Kidney (tissue), 14 donors: ENCODE results near the gene ELK4. TPM values are rescaled to one million over a fixed set of nuclear protein-coding genes. Genes with fewer than 3 reads are reported as not detected.

Experiments
- DNase-seq, 5 donors: peaks; one replicate each; pipeline ENCODE4 v3.0.0-alpha.2; 2013 to 2020
- FAIRE-seq: peaks from 2 replicates; lab custom pipeline; 2012; peaks lifted over from hg19 to GRCh38; lab: Jason Lieb, UNC
- H3K27ac ChIP-seq, 2 donors: one replicate each; pipeline ENCODE4 v1.7.0; 2013; ENCODE audit warnings: low read depth in 2 of 2, low read length in 2 of 2, inconsistent platforms in 1 of 2
- H3K27me3 ChIP-seq: one replicate; pipeline ENCODE4 v1.7.1; 2013; ENCODE audit warnings: low read length, inconsistent platforms; ENCODE audit not compliant: control insufficient read depth, insufficient read depth
- H3K36me3 ChIP-seq, 3 donors: one replicate each; pipeline versions ENCODE4 v1.7.0 to v1.7.1; 2013; ENCODE audit warnings: low read length in 3 of 3, control low read depth in 1 of 3, inconsistent platforms in 1 of 3; ENCODE audit not compliant: insufficient read depth in 3 of 3, control insufficient read depth in 2 of 3
- H3K4me1 ChIP-seq, 3 donors: one replicate each; pipeline versions ENCODE4 v1.7.0 to v1.7.1; 2013; ENCODE audit warnings: low read length in 3 of 3, inconsistent platforms in 1 of 3, low read depth in 1 of 3; ENCODE audit not compliant: control insufficient read depth in 2 of 3, insufficient read depth in 2 of 3
- H3K4me3 ChIP-seq, 3 donors: one replicate each; pipeline versions ENCODE4 v1.7.0 to v1.8.1; 2013; ENCODE audit warnings: low read length in 3 of 3, control low read depth in 1 of 3, inconsistent platforms in 1 of 3
- H3K9ac ChIP-seq, 3 donors: one replicate each; pipeline versions ENCODE4 v1.7.0 to v1.7.1; 2013; ENCODE audit warnings: low read length in 3 of 3, control low read depth in 1 of 3, inconsistent platforms in 1 of 3
- H3K9me3 ChIP-seq, 3 donors: one replicate each; pipeline versions ENCODE4 v1.7.0 to v1.7.1; 2013; ENCODE audit warnings: low read length in 3 of 3, control low read depth in 1 of 3, inconsistent platforms in 1 of 3; ENCODE audit not compliant: control insufficient read depth in 2 of 3, insufficient read depth in 1 of 3
- CTCF ChIP-seq: IDR thresholded peaks from 3 replicates; pipeline ENCODE4 v1.5.1; 2012; ENCODE audit warnings: mild to moderate bottlenecking, moderate library complexity, borderline replicate concordance; ENCODE audit not compliant: insufficient read depth; ENCODE audit errors: extremely low read depth
- intact Hi-C: fragments of 100-400 bp; cut with DNase I; formaldehyde crosslinking; loops from one replicate; pipeline ENCODE4 v1.11.1; 2022
- polyA plus RNA-seq: library from polyadenylated mRNA; stranded (reverse); fragments of 350-450 nt; fragmentation: Illumina TruSeq; extraction: RNeasy Lipid Tissue Mini Kit (QIAGEN cat#74804); gene quantifications from one replicate; pipeline ENCODE4 v1.2.3, GENCODE V29; 2014; ENCODE audit warnings: low read depth, low replicate concordance; ENCODE audit not compliant: insufficient read depth
- total RNA-seq: library from RNA; stranded (reverse); fragmentation: NEBNext Ultra II Directional; extraction: Animal tissue kit (Norgen Biotek cat#: 25700); gene quantifications from one replicate; pipeline ENCODE4 v1.2.1, GENCODE V29; 2021
- donor health status: control.
- donor health status: control.
- donor health status: control.
- donor health status: control.
- donor health status: control.
- donor health status: DM: yes; HTN: yes; CAD: no.
- donor health status: Normal renal cell carcinoma (clear cell type).

The ELK4 gene
- total and polyA plus RNA-seq, 2 donors from 2014 or later, result 4.2 to 87.3 TPM

GRCh38 chr1:205669341-205670149 lies 37.7 kb upstream of the ELK4 start:
- FAIRE-seq, result no peak
- Histone ChIP-seq H3K9me3 (no peaks in the 10 kb centered on the region), H3K27ac (no peak overlapping the region), H3K27me3 (no peaks in the 10 kb centered on the region), H3K4me3 (no peak overlapping the region), H3K36me3 (no peaks in the 10 kb centered on the region), H3K4me1 (peaks cover 2 to 45% (median 26%) of the 10 kb centered on the region in 3 donors), H3K9ac (no peak overlapping the region)
- intact Hi-C loops, result loop anchor here (10.0 kb wide), 1 partner anchor 45 kb away; no protein-coding TSS in a partner anchor
- no peak for TF ChIP-seq CTCF
- no peak for DNase-seq

- H3K9me3 ChIP-seq, result no peaks in the 10 kb centered on the region
- FAIRE-seq (no peak), DNase-seq (peak in 2 of 5 donors; percentile 35 to 53)
- no peak overlapping the region for H3K27ac ChIP-seq
- no peak overlapping the region for H3K4me3 ChIP-seq
- no peaks in the 10 kb centered on the region for H3K27me3 ChIP-seq
- H3K36me3 ChIP-seq, result no peaks in the 10 kb centered on the region
- H3K4me1 ChIP-seq, result peaks cover 2 to 49% (median 26%) of the 10 kb centered on the region in 3 donors
- intact Hi-C loops, result loop anchor here (10.0 kb wide), 1 partner anchor 46 kb away; no protein-coding TSS in a partner anchor
- no peak overlapping the region for H3K9ac ChIP-seq
- TF ChIP-seq CTCF, result no peak
Measured at GRCh38 chr1:205668951-205669340, 37.1 kb upstream of the ELK4 start.

- no peak overlapping the region for H3K4me3 ChIP-seq
- no peak for FAIRE-seq
- H3K36me3 ChIP-seq, result no peaks in the 10 kb centered on the region
- DNase-seq, result peak in 1 of 5 donors; percentile 44
- TF ChIP-seq CTCF, result no peak
- no peaks in the 10 kb centered on the region for H3K27me3 ChIP-seq
- no peak overlapping the region for H3K9ac ChIP-seq
- no peak overlapping the region for H3K27ac ChIP-seq
- peaks cover 2 to 41% (median 19%) of the 10 kb centered on the region in 3 donors for H3K4me1 ChIP-seq
- H3K9me3 ChIP-seq, result no peaks in the 10 kb centered on the region
- intact Hi-C loops, result loop anchor here (10.0 kb wide), 1 partner anchor 47 kb away; no protein-coding TSS in a partner anchor
Measured at GRCh38 chr1:205667909-205668643, 36.3 kb upstream of the ELK4 start.
